A549 (cell line): ENCODE results near the gene TBC1D10A. TPM values are rescaled to one million over a fixed set of nuclear protein-coding genes. Genes with fewer than 3 reads are reported as not detected.

Experiments
- ATAC-seq, 2 experiments: fragments of 200-7000 bp in 1 of 2; fragments of >200 bp in 1 of 2; cut with Nextera tagmentation in 1 of 2; cut with Tn5 transposase in 1 of 2; 3 replicates each; pipeline versions ENCODE4 v1.8.0 to v1.9.1; 2018 to 2020; ENCODE audit warnings: mild to moderate bottlenecking in 1 of 2, moderate library complexity in 1 of 2
- CTCF ChIA-PET: fragments of 300-600 bp; sonication (Branson Sonifier 250); formaldehyde crosslinking; extraction: SDS; loops from one replicate; lab custom pipeline; 2021; ENCODE audit warnings: antibody characterized with exemption, inconsistent platforms; lab: Yijun Ruan, JAX
- POLR2A ChIA-PET: fragments of 350-600 bp; formaldehyde crosslinking; extraction: SDS; loops from one replicate; lab custom pipeline; 2021; ENCODE audit warnings: antibody characterized with exemption, inconsistent platforms; lab: Yijun Ruan, JAX
- DNase-seq, 2 experiments: peaks; one replicate each; pipeline versions ENCODE4 v3.0.0 to v3.0.0-alpha.2; 2011 to 2016; ENCODE audit warnings: low read depth in 1 of 2, low spot score in 1 of 2
- FAIRE-seq: peaks from 2 replicates; lab custom pipeline; 2011; peaks lifted over from hg19 to GRCh38; lab: Jason Lieb, UNC
- H3K27ac ChIP-seq, 2 experiments: fragments of >200 bp; sonication (Bioruptor Twin); formaldehyde crosslinking; 3 replicates each; pipeline ENCODE4 v1.5.1; 2016 to 2017
- H3K4me1 ChIP-seq: fragments of >200 bp; sonication (Bioruptor Twin); formaldehyde crosslinking; 3 replicates; pipeline ENCODE4 v1.6.1; 2016
- H3K4me2 ChIP-seq: fragments of >200 bp; sonication (Bioruptor Twin); formaldehyde crosslinking; 3 replicates; pipeline ENCODE4 v1.6.1; 2016
- H3K4me3 ChIP-seq: fragments of >200 bp; sonication (Bioruptor Twin); formaldehyde crosslinking; 3 replicates; pipeline ENCODE4 v1.5.1; 2016
- H3K9me3 ChIP-seq: fragments of >200 bp; sonication (Bioruptor Twin); formaldehyde crosslinking; 3 replicates; pipeline ENCODE4 v1.6.1; 2016
- BHLHE40 ChIP-seq: IDR thresholded peaks from 2 replicates; pipeline ENCODE4 v1.6.1; 2012; ENCODE audit warnings: low read depth, low read length, inconsistent platforms
- CBX2 ChIP-seq: fragments of 200-600 bp; sonication (generic); IDR thresholded peaks from 2 replicates; pipeline ENCODE4 v1.6.1; 2016; ENCODE audit warnings: low read depth, mild to moderate bottlenecking, borderline replicate concordance
- CHD2 ChIP-seq: fragments of 150-350 bp; IDR thresholded peaks from 2 replicates; pipeline ENCODE4 v1.6.1; 2014; ENCODE audit warnings: low read length; ENCODE audit not compliant: partially characterized antibody
- CTCF ChIP-seq: fragments of >200 bp; sonication (Bioruptor Twin); formaldehyde crosslinking; IDR thresholded peaks from 3 replicates; pipeline ENCODE4 v1.5.1; 2016
- E2F6 ChIP-seq: IDR thresholded peaks from 2 replicates; pipeline ENCODE4 v1.6.1; 2012; ENCODE audit warnings: low read depth, borderline replicate concordance
- EHF ChIP-seq: fragments of 250-450 bp; sonication (Bioruptor Pico); IDR thresholded peaks from 2 replicates; pipeline ENCODE4 v1.5.0; 2020; ENCODE audit warnings: mild to moderate bottlenecking
- ELK1 ChIP-seq: fragments of 150-350 bp; IDR thresholded peaks from 2 replicates; pipeline ENCODE4 v1.6.1; 2014; ENCODE audit warnings: low read depth, mild to moderate bottlenecking, low read length
- ESRRA ChIP-seq: fragments of 150-350 bp; IDR thresholded peaks from 2 replicates; pipeline ENCODE4 v1.6.1; 2014; ENCODE audit warnings: mild to moderate bottlenecking, low read length, borderline replicate concordance
- HOXB13 ChIP-seq: fragments of 250-450 bp; sonication (Bioruptor Pico); IDR thresholded peaks from 2 replicates; pipeline ENCODE4 v1.5.0; 2020; ENCODE audit warnings: low read depth, mild to moderate bottlenecking, moderate library complexity
- JUN ChIP-seq, 2 experiments: fragments of >200 bp; sonication (Bioruptor Twin); formaldehyde crosslinking; IDR thresholded peaks; 2 replicates in 1 of 2; 3 replicates in 1 of 2; pipeline ENCODE4 v1.6.1; 2016 to 2017
- MAFK ChIP-seq: fragments of 450-650 bp; IDR thresholded peaks from 2 replicates; pipeline ENCODE4 v1.6.1; 2014; ENCODE audit not compliant: partially characterized antibody
- MAX ChIP-seq: IDR thresholded peaks from 2 replicates; pipeline ENCODE4 v1.6.1; 2012
- NR3C1 ChIP-seq: fragments of >200 bp; sonication (Bioruptor Twin); formaldehyde crosslinking; IDR thresholded peaks from 3 replicates; pipeline ENCODE4 v1.6.1; 2017
- PBX3 ChIP-seq: IDR thresholded peaks from 2 replicates; pipeline ENCODE4 v1.6.1; 2012
- PHF8 ChIP-seq: fragments of 200-600 bp; sonication (generic); IDR thresholded peaks from 2 replicates; pipeline ENCODE4 v1.6.1; 2016; ENCODE audit warnings: low read depth, mild to moderate bottlenecking, antibody characterized with exemption, moderate library complexity, borderline replicate concordance
- POLR2A ChIP-seq: IDR thresholded peaks from 2 replicates; pipeline ENCODE4 v1.6.1; 2012; ENCODE audit warnings: mild to moderate bottlenecking, low read length
- RAD21 ChIP-seq, 2 experiments: fragments of >200 bp in 1 of 2; sonication (Bioruptor Twin) in 1 of 2; formaldehyde crosslinking in 1 of 2; IDR thresholded peaks in 1 of 2; conservative IDR thresholded peaks in 1 of 2; 2 replicates in 1 of 2; 3 replicates in 1 of 2; pipeline ENCODE4 v1.6.1; 2012 to 2018; ENCODE audit warnings: inconsistent platforms in 1 of 2
- RCOR1 ChIP-seq: fragments of 150-350 bp; IDR thresholded peaks from 2 replicates; pipeline ENCODE4 v1.6.1; 2014; ENCODE audit warnings: antibody characterized with exemption, low read length, low read depth
- REST ChIP-seq: fragments of 200-600 bp; sonication (generic); IDR thresholded peaks from 2 replicates; pipeline ENCODE4 v1.6.1; 2016; ENCODE audit warnings: antibody characterized with exemption, mild to moderate bottlenecking, moderate library complexity
- RNF2 ChIP-seq: fragments of 200-600 bp; sonication (generic); IDR thresholded peaks from 2 replicates; pipeline ENCODE4 v1.6.1; 2016; ENCODE audit warnings: low read depth, mild to moderate bottlenecking, antibody characterized with exemption, moderate library complexity, borderline replicate concordance
- SMC3 ChIP-seq: fragments of >200 bp; sonication (Bioruptor Twin); formaldehyde crosslinking; IDR thresholded peaks from 3 replicates; pipeline ENCODE4 v1.6.1; 2018; ENCODE audit warnings: inconsistent platforms
- TP53 ChIP-seq: fragments of 250-450 bp; sonication (Bioruptor Pico); IDR thresholded peaks from 2 replicates; pipeline ENCODE4 v1.5.0; 2021; ENCODE audit warnings: mild to moderate bottlenecking, moderate library complexity
- ZNF302 ChIP-seq: fragments of 250-450 bp; sonication (Bioruptor Pico); IDR thresholded peaks from 2 replicates; pipeline ENCODE4 v1.9.0; 2021; ENCODE audit warnings: inconsistent platforms, mild to moderate bottlenecking, moderate library complexity
- WGBS: methylation state at CpG from one replicate; pipeline ENCODE4 v1.1.6; 2017; ENCODE audit errors: missing lambda C conversion rate; 5-methylcytosine and 5-hydroxymethylcytosine counted together
- polyA plus RNA-seq, 4 experiments: library from polyadenylated mRNA; depleted of rRNA in 3 of 4; stranded (reverse); fragments of >200 nt; fragmentation: RNase III in 1 of 4; extraction: RNeasy Plus Mini Kit Qiagen cat#74134 plus additional on column Dnase treatment in 1 of 4; gene quantifications; 2 replicates in 3 of 4; 3 replicates in 1 of 4; pipeline ENCODE4 v1.2.3, GENCODE V29; 2011 to 2017

The TBC1D10A gene
- polyA plus RNA-seq, 2 of the 4 experiments (the other 2 are of a cell fraction), result 5.8 to 6.8 TPM

GRCh38 chr22:30276039-30276438, 50.7 kb downstream of the TBC1D10A start:
- ATAC-seq (no peak), DNase-seq (no peak), FAIRE-seq (no peak)
- Histone ChIP-seq H3K4me3 (no peak overlapping the region), H3K4me1 (peaks cover 8% of the 10 kb centered on the region; the same call in 1 of the 3 replicates), H3K4me2 (no peak overlapping the region), H3K27ac (no peak overlapping the region), H3K9me3 (no peaks in the 10 kb centered on the region)
- TF ChIP-seq NR3C1, result no peak
- no peak for TF ChIP-seq CHD2
- TF ChIP-seq TP53, result no peak
- no peak for TF ChIP-seq ESRRA
- no peak for TF ChIP-seq JUN (IDR thresholded peaks at IDR 0.05)
- TF ChIP-seq PHF8, result no peak
- TF ChIP-seq BHLHE40, result no peak
- no peak for TF ChIP-seq ELK1
- no peak for TF ChIP-seq HOXB13 (CRISPR knock-in tag)
- no peak for TF ChIP-seq REST
- TF ChIP-seq CBX2, result no peak
- no peak for TF ChIP-seq RCOR1
- 73% methylated on average over 6 of the region's 8 CpGs for WGBS
- CTCF ChIA-PET, result interaction anchor here (1.1 to 1.9 kb wide), 4 partner anchors 10 to 168 kb away, joined by 4 to 6 read pairs (median 6); no protein-coding TSS in a partner anchor
- POLR2A ChIA-PET, result no interaction called here

GRCh38 chr22:30275625-30276024, 51.1 kb downstream of the TBC1D10A start:
- 82% methylated on average over 6 of the region's 8 CpGs for WGBS
- TF ChIP-seq RNF2, result no peak
- no peak for TF ChIP-seq RAD21 (conservative IDR thresholded peaks at IDR 0.05 in 1 of 2, IDR thresholded peaks at IDR 0.05 in 1 of 2)
- TF ChIP-seq, all 56 proteins: peak for 0
- H3K4me3 ChIP-seq, result no peak overlapping the region
- ChIA-PET CTCF (interaction anchor here (1.1 to 1.8 kb wide), 3 partner anchors 12 to 167 kb away, joined by 4 to 6 read pairs (median 6); no protein-coding TSS in a partner anchor), POLR2A (no interaction called here)
- H3K4me1 ChIP-seq, result peaks cover 8% of the 10 kb centered on the region; the same call in 1 of the 3 replicates
- no peak overlapping the region for H3K4me2 ChIP-seq
- H3K27ac ChIP-seq, result no peak overlapping the region
- ATAC-seq, result no peak
- no peak for FAIRE-seq
- H3K9me3 ChIP-seq, result no peaks in the 10 kb centered on the region
- no peak for DNase-seq

- ChIA-PET CTCF (interaction anchor here (0.6 to 1.5 kb wide), 4 partner anchors 11 to 171 kb away, joined by 3 to 8 read pairs (median 4); no protein-coding TSS in a partner anchor), POLR2A (no interaction called here)
- ATAC-seq (no peak), DNase-seq (no peak), FAIRE-seq (no peak)
- no peak overlapping the region for H3K27ac ChIP-seq
- no peak overlapping the region for H3K4me3 ChIP-seq
- H3K4me1 ChIP-seq, result peaks cover 8% of the 10 kb centered on the region; the same call in 1 of the 3 replicates
- no peaks in the 10 kb centered on the region for H3K9me3 ChIP-seq
- whole genome bisulfite sequencing, result 86% methylated on average over 9 of the region's 9 CpGs
- no peak overlapping the region for H3K4me2 ChIP-seq
- no peak for TF ChIP-seq SMC3
- TF ChIP-seq CBX2, result no peak
- TF ChIP-seq EHF (CRISPR knock-in tag), result no peak
- TF ChIP-seq CHD2, result no peak
- no peak for TF ChIP-seq POLR2A
- TF ChIP-seq E2F6, result no peak
- no peak for TF ChIP-seq MAX
- no peak for TF ChIP-seq MAFK
- no peak for TF ChIP-seq ESRRA
- no peak for TF ChIP-seq PBX3
- TF ChIP-seq ZNF302 (CRISPR knock-in tag), result no peak
- no peak for TF ChIP-seq CTCF
Observed at GRCh38 chr22:30274437-30274812, 52.3 kb downstream of the TBC1D10A start.
